ENCODE data around the gene DHTKD1.

DNA sequence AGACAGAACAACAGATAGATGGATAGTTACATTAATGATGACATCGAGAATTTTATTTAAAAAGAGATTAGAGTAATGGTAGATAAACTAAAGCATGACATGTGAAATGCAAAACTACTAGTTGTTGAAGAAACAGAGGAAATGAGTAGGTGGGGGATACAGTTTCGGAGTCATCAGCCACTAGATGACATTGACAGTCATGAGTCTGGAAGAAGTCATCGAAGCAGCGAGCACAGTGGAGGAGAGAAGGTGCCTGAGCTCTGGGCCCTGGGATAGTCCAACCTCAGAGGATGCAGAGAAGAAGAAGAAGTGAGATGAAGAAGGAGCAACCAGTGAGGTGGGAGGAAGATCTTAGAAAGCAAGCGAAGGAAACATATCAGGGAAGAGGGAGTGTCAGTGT lies 40.5 kb downstream of the DHTKD1 start:
- TF ChIP-seq FOXM1 (IDR thresholded peaks at IDR 0.05; ENCODE audit: borderline replicate concordance, low read depth), result no peak
- TF ChIP-seq, protein P1, sequence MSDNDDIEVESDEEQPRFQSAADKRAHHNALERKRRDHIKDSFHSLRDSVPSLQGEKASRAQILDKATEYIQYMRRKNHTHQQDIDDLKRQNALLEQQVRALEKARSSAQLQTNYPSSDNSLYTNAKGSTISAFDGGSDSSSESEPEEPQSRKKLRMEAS (IDR thresholded peaks at IDR 0.05), result no peak
- no peak for TF ChIP-seq EGR1 (IDR thresholded peaks at IDR 0.05)
